OCI-LY3 (cell line): ENCODE data around the gene FUT2.

Source experiments
- H2AFZ ChIP-seq: fragments of 200-600, 300-600 bp; shearing (Covaris generic); 2 replicates; pipeline ENCODE4 v1.6.0; 2014; ENCODE audit warnings: antibody characterized with exemption, low read depth, low read length
- H3K27ac ChIP-seq: fragments of 200-600, 300-600 bp; sonication (generic); 2 replicates; pipeline ENCODE4 v1.5.1; 2014; ENCODE audit warnings: mild to moderate bottlenecking, low read length, moderate library complexity, mixed read lengths
- H3K27me3 ChIP-seq: fragments of 200-600, 300-600 bp; sonication (generic); 2 replicates; pipeline ENCODE4 v1.6.1; 2014; ENCODE audit warnings: low read depth, low read length, mixed read lengths
- H3K36me3 ChIP-seq: fragments of 200-600, 300-600 bp; sonication (generic); replicated peaks from 2 replicates; pipeline ENCODE3; 2014; ENCODE audit warnings: low read depth, low read length, mixed read lengths
- H3K4me1 ChIP-seq: fragments of 300-600, 200-600 bp; sonication (generic); 2 replicates; pipeline ENCODE4 v1.6.1; 2014; ENCODE audit warnings: low read length, mixed read lengths
- H3K4me2 ChIP-seq: fragments of 200-600, 300-600 bp; sonication (generic); 2 replicates; pipeline ENCODE4 v1.6.1; 2014; ENCODE audit warnings: low read length, mixed read lengths
- H3K4me3 ChIP-seq: fragments of 300-600, 200-600 bp; sonication (generic); 2 replicates; pipeline ENCODE4 v1.5.1; 2014; ENCODE audit warnings: antibody characterized with exemption, mild to moderate bottlenecking, low read length, moderate library complexity
- H3K79me2 ChIP-seq: fragments of 300-600, 200-600 bp; shearing (Covaris generic); 2 replicates; pipeline ENCODE4 v1.6.1; 2014; ENCODE audit warnings: mild to moderate bottlenecking, low read length, mixed read lengths
- H3K9ac ChIP-seq: fragments of 300-600, 200-600 bp; shearing (Covaris generic); 2 replicates; pipeline ENCODE4 v1.6.0; 2014; ENCODE audit warnings: mild to moderate bottlenecking, low read length, moderate library complexity
- H3K9me3 ChIP-seq: fragments of 200-600, 300-600 bp; shearing (Covaris generic); 2 replicates; pipeline ENCODE4 v1.6.1; 2014; ENCODE audit warnings: low read length, mixed read lengths; ENCODE audit not compliant: insufficient read depth
- H4K20me1 ChIP-seq: fragments of 200-600, 300-600 bp; sonication (generic); 2 replicates; pipeline ENCODE4 v1.6.1; 2016; ENCODE audit warnings: low read length, mixed read lengths; ENCODE audit not compliant: insufficient read depth
- EZH2phosphoT487 ChIP-seq: fragments of 200-600 bp; shearing (Covaris generic); IDR thresholded peaks from 2 replicates; pipeline ENCODE4 v1.6.1; 2018; ENCODE audit warnings: antibody characterized with exemption, mixed run types, low read depth
- TF ChIP-seq, protein P1 (sequence below): fragments of 200-600, 300-600 bp; sonication (generic); IDR thresholded peaks from 2 replicates; pipeline ENCODE4 v1.5.1; 2014; ENCODE audit warnings: antibody characterized with exemption, low read length, low read depth

Gene FUT2

GRCh38 chr19:48740164-48740972, 44.6 kb downstream of the FUT2 start, which contains the start of gene RASIP1:
TSS of gene RASIP1 (minus strand) at chr19:48740610. CDS start at chr19:48740282, 328 bp downstream.
- Histone ChIP-seq H3K27me3 (no peaks in the 10 kb centered on the region), H3K4me2 (no peak within 1 kb of the TSS), H3K9me3 (no peaks in the 10 kb centered on the region), H3K9ac (no peak within 1 kb of the TSS), H3K36me3 (no peaks in the 10 kb centered on the region), H3K4me3 (no peak within 1 kb of the TSS), H3K27ac (no peak within 1 kb of the TSS), H2AFZ (no peak within 1 kb of the TSS), H3K4me1 (no peaks in the 10 kb centered on the region), H3K79me2 (no peaks in the 10 kb centered on the region), H4K20me1 (no peaks in the 10 kb centered on the region)
- TF ChIP-seq, protein P1, sequence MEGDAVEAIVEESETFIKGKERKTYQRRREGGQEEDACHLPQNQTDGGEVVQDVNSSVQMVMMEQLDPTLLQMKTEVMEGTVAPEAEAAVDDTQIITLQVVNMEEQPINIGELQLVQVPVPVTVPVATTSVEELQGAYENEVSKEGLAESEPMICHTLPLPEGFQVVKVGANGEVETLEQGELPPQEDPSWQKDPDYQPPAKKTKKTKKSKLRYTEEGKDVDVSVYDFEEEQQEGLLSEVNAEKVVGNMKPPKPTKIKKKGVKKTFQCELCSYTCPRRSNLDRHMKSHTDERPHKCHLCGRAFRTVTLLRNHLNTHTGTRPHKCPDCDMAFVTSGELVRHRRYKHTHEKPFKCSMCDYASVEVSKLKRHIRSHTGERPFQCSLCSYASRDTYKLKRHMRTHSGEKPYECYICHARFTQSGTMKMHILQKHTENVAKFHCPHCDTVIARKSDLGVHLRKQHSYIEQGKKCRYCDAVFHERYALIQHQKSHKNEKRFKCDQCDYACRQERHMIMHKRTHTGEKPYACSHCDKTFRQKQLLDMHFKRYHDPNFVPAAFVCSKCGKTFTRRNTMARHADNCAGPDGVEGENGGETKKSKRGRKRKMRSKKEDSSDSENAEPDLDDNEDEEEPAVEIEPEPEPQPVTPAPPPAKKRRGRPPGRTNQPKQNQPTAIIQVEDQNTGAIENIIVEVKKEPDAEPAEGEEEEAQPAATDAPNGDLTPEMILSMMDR, result no peak
- TF ChIP-seq EZH2phosphoT487, result no peak

DNA sequence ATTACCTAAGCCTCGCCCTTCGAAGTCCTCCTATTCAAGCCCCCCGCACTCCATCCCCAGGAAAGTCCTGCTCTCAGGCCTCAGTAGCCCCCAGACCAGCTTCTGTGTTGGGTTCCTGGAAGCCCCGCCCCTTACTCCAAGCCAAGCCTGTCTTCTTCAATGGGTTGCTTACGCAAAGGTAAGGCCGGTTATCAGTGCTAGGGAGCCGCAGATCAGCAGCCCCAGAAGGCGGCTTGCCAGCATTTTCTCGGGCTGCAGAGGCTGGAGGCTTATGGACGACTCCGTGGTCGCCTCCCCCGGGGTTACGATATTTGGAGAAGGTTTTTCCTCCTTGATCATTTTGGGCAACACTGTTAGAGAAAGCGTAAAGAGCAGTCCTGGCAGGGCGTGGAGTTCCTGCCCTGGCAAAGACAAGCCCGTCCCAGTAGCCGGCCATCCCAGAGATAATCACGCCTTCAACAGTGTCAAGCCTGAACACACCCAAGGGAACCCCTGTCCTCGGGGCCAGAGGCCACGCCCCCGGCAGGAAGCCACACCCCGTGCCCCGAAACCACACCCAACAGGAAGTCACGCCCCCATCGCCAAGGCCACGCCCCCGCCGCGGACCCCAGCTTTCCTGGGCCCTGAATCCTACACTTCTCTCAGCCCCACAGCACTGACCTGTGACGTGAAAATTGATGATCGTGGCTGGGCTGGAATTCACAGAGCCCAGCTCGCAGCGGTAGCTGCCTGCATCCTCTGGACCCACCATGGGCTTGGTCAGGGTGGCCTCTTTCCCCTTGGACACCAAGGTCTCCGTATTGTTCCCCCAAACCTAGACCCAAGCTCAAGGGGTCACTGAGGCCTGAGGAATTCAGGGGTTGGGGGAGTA, 45.6 kb downstream of the FUT2 start:
- no peak overlapping the region for H3K9ac ChIP-seq

GRCh38 chr19:48742096-48742495, 46.3 kb downstream of the FUT2 start:
- H2AFZ ChIP-seq, result no peak overlapping the region; the same call in 1 of the 2 replicates
- no peaks in the 10 kb centered on the region for H3K79me2 ChIP-seq
- TF ChIP-seq, protein P1, result no peak
- no peak for TF ChIP-seq EZH2phosphoT487
- no peak overlapping the region for H3K4me3 ChIP-seq
- H4K20me1 ChIP-seq, result no peaks in the 10 kb centered on the region
- no peaks in the 10 kb centered on the region for H3K4me1 ChIP-seq
- H3K9ac ChIP-seq, result no peak overlapping the region
- no peak overlapping the region for H3K27ac ChIP-seq
- H3K4me2 ChIP-seq, result no peak overlapping the region
- H3K36me3 ChIP-seq, result no peaks in the 10 kb centered on the region
- no peaks in the 10 kb centered on the region for H3K27me3 ChIP-seq
- no peaks in the 10 kb centered on the region for H3K9me3 ChIP-seq

More for the DNA sequence above, 45.6 kb downstream of the FUT2 start:
- Histone ChIP-seq H3K27ac (no peak overlapping the region), H3K36me3 (no peaks in the 10 kb centered on the region), H4K20me1 (no peaks in the 10 kb centered on the region), H3K79me2 (no peaks in the 10 kb centered on the region), H2AFZ (no peak overlapping the region; the same call in 1 of the 2 replicates), H3K4me2 (no peak overlapping the region), H3K4me3 (no peak overlapping the region), H3K4me1 (no peaks in the 10 kb centered on the region), H3K9me3 (no peaks in the 10 kb centered on the region), H3K27me3 (no peaks in the 10 kb centered on the region)
- no peak for TF ChIP-seq EZH2phosphoT487
- TF ChIP-seq, protein P1, result no peak
